Thoracic aorta endothelial cell (primary cell): ENCODE measurements around the gene PUS1. TPM values are rescaled to one million over a fixed set of nuclear protein-coding genes. Genes with fewer than 3 reads are reported as not detected.

Experiments used
- small RNA-seq: library from RNA; depleted of rRNA; stranded (forward); fragments of <200 nt; gene quantifications from one replicate; pipeline ENCODE3, GENCODE V24; 2012
- total RNA-seq: library from RNA; depleted of rRNA; stranded (reverse); fragments of >200 nt; gene quantifications from 2 replicates; pipeline ENCODE4 v1.2.3, GENCODE V29; 2012

PUS1 gene
- total RNA-seq, result 19.5 and 20.2 TPM in 2 replicates

DNA sequence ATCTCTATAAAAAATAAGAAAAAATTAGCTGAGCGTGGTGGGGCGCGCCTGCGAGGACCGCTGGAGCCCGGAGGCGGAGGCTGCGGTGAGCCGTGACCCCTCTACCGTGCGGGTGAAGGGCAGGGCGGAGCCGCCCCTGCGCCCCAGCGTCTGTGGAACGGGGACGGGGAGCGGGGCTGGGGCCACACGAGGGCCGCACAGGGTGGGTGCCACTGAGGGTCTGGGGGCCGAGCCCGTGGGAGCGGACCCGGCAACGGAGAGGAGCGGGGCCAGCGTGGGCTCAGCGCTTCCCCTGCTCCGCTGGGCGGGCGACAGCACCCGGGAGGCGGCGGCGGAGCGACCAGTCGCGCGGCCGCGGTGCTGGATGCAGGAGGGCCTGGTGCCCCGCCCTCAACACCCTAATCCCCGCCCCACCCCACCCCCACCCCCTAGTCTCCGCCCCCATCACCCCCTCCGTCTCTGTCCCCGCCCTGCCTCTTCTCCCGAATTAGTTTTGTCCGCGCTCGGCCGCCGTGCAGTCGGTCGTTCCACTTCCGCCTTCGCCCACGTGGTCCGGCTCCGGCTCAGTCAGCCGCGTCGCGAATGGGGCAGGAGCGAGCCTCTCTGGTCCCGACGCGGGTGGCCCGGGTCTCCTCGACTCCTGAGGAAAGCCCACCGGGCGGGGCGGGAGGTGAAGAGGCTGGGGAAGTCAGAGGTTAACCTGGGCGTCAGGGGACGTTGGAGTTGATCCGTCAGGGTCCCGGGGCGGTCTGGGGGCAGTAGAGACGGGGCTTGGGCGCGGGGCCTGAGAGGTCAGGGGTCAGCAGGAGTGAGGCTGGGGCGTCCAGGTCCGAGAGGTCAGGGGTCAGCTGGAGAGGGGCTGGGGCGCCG, at the start of gene PUS1:
PUS1 (plus strand) TSS at position 566 of the 870 bp plus-strand sequence. CDS start 447 bp downstream, outside the sequence.

DNA sequence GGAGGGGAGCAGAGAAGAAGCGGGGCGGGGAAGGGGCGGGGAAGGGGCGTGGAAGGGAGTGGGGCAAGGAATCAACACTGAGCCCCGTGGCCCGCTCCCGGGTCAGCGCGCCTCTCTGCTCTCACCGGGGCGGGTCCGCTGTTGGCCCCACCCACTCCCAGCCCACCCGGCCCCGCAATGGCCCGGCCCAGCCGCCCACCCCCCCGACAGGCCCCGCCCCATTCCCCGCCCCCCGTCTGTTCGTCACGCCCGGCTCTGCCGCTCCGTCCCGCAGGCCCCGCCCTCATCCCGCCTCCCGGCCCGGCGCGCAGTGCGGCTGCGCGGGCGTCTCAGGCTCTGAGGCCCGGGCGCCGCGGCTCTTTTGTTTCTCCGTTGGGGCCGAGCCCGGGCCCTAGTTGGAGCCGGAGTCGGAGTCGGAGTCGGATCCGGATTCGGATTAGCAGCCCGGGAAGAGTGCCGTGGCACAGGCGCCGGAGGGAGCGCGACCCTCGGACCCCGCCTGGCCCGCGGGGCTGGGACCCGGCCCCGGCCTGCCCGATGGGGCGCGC, 34.7 kb upstream of the PUS1 start, which contains the start of gene ULK1:
ULK1 (plus strand) TSS at position 310 of the 548 bp plus-strand sequence. CDS start 380 bp downstream, outside the sequence.

DNA sequence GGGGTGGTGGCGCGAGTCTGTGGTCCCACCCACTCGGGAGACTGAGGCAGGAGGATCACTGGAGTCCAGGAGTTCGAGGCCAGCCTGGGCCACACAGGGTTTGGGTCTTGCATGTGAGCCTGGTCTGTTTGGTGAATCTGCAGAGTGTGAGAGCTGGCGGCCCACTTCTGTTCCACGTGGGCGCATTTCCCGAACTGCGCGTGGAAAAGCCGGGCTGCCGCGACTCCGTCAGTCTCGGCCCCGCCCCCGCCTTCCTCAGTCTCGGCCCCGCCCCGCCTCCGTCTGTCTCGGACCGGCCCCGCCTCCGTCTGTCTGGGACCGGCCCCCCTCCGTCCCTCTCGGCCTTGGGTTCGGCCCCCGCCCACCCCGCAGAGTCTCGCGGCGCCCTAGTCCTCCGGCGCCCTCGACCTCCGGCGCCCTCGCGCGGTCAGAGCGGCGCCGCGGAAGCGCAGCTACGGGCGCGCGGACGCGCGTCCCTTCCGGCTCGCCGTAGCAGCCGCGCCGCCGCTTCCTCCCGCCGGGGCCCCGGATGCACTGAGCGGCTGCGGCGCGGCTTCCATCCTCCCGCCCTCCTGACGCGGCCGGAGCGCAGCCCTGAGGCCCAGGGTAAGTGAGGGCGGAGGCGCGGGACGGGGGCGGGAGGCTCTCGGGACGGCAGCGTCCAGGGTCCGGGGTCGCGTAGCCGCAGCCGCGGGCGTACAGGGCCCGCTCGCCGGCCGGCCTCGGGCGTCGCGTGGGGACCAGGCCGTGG, 20.5 kb downstream of the PUS1 start, which contains the start of gene EP400:
EP400 (plus strand) TSS at position 512 of the 751 bp plus-strand sequence. CDS start 10,678 bp downstream, outside the sequence.

Small RNA genes within 50 kb of the gene (small RNA-seq; reads per million reads assigned to genes)
- not detected for gene AC131009.3

Other genes with a start within 250 kb of the PUS1 start
- 32.4 and 35.6 TPM in 2 replicates for gene SFSWAP, start 218.2 kb upstream of the PUS1 start, total RNA-seq
- gene MMP17, start 100.9 kb upstream of the PUS1 start, total RNA-seq, result 3.2 and 4.8 TPM in 2 replicates
- 6.9 and 8.8 TPM in 2 replicates for gene ULK1, start 34.7 kb upstream of the PUS1 start, total RNA-seq
- 28.1 and 28.3 TPM in 2 replicates for gene EP400, start 20.7 kb downstream of the PUS1 start, total RNA-seq
- 12.3 and 13.4 TPM in 2 replicates for gene DDX51, start 215.0 kb downstream of the PUS1 start, total RNA-seq
- gene NOC4L, start 215.2 kb downstream of the PUS1 start, total RNA-seq, result 16.0 and 28.6 TPM in 2 replicates